GM12891 (cell line): ENCODE measurements around the gene AQP5.

Experiments
- PAX5 ChIP-seq: IDR thresholded peaks from 2 replicates; pipeline ENCODE4 v1.6.1; 2011; ENCODE audit warnings: low read length, moderate library complexity, mild to moderate bottlenecking; ENCODE audit not compliant: insufficient read depth, severe bottlenecking
- POLR2A ChIP-seq: IDR thresholded peaks from 2 replicates; pipeline ENCODE4 v1.6.1; 2011; ENCODE audit warnings: low read depth, low read length, control low read depth
- POLR2AphosphoS5 ChIP-seq: IDR thresholded peaks from 2 replicates; pipeline ENCODE4 v1.6.1; 2011; ENCODE audit warnings: low read depth, low read length, control low read depth
- POU2F2 ChIP-seq: IDR thresholded peaks from 2 replicates; pipeline ENCODE4 v1.6.1; 2011; ENCODE audit warnings: low read depth, mild to moderate bottlenecking, control low read depth, low read length, moderate library complexity

DNA sequence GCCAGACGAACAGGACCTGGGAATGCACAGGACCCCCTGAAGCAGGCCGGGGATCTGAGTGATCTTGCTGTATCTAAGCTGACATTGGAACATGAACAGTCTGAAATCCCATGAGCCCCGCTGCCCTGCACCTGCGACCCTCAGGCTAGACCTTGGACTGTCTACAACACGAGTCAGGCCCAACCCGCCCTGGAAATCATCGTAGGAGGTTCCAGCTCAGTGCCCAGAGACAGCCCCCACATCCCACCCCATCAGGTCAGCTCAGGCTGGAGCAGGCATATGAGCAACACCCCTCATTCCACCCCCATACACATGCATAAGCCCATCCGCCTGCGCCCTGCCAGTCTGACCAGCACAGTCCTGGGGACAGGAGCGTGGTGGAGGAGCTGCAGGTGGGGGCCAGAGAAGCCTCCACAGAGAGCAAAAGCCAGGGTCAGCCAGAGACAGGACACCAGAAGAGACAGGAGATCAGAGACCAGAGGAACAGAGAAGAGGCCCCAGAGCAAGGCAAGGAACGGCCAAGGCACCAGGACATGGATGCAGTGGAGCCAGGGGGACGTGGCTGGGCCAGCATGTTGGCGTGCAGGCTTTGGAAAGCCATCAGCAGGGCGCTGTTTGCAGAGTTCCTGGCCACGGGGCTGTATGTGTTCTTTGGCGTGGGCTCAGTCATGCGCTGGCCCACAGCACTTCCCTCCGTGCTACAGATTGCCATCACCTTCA lies 11.1 kb downstream of the AQP5 start, which contains the start of gene AQP6:
- TF ChIP-seq POLR2AphosphoS5, result no peak
- no peak for TF ChIP-seq POLR2A
- no peak for TF ChIP-seq PAX5
- no peak for TF ChIP-seq POU2F2
